ENCODE results near the gene HCLS1. TPM values are rescaled to one million over a fixed set of nuclear protein-coding genes. Genes with fewer than 3 reads are reported as not detected.

HCLS1 gene
- total RNA-seq, 1 donor from 2014 or later = 1.6 TPM

Other genes starting within 250 kb of the HCLS1 start
- gene POLQ, start 114.9 kb downstream of the HCLS1 start, total RNA-seq = 0.82 and 1.3 TPM in 2 replicates
- not detected in 2 replicates for gene ARGFX, start 93.0 kb downstream of the HCLS1 start, total RNA-seq
- not detected in 2 replicates for gene FBXO40, start 67.5 kb downstream of the HCLS1 start, total RNA-seq
- 76.6 and 80.9 TPM in 2 replicates for gene GOLGB1, start 88.8 kb upstream of the HCLS1 start, total RNA-seq
- 13.1 and 13.8 TPM in 2 replicates for gene IQCB1, start 174.2 kb upstream of the HCLS1 start, total RNA-seq
- 1.7 and 1.8 TPM in 2 replicates for gene EAF2, start 174.3 kb upstream of the HCLS1 start, total RNA-seq
- gene SLC15A2, start 233.5 kb upstream of the HCLS1 start, total RNA-seq = 0.19 and 0.89 TPM in 2 replicates

Data from astrocyte (in vitro differentiated cells and primary cell).